NCI-H774 (cell line): ENCODE measurements around the gene LRRC51.
"Not testable (repeated sequence)": the region's sequence is repeated elsewhere in the genome, so short reads cannot be mapped to it uniquely, and the experiment has no call there.

Source experiments
- DNase-seq: peaks from one replicate; lab custom pipeline; 2025; lab: John Stamatoyannopoulos, UW

The LRRC51 gene

DNA sequence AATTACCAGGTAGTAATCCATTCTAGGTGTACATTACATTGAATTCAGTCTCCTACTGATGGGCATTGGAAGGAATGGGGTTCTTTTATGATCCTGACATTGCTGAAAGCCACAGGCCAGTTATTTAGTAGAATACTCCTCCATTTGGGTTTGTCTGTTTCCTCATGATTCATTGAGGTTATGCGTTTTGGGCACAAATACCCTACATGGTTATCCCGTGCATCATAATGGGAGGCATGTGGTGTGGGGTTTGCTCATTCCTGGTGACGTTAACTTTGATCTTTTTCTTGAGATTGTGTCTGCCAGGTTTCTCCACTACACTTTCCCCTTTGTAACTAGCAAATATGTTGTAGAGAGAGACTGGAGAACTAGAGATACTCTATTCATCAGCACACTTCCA is 60.4 kb downstream of the LRRC51 start:
- no peak for DNase-seq

DNA sequence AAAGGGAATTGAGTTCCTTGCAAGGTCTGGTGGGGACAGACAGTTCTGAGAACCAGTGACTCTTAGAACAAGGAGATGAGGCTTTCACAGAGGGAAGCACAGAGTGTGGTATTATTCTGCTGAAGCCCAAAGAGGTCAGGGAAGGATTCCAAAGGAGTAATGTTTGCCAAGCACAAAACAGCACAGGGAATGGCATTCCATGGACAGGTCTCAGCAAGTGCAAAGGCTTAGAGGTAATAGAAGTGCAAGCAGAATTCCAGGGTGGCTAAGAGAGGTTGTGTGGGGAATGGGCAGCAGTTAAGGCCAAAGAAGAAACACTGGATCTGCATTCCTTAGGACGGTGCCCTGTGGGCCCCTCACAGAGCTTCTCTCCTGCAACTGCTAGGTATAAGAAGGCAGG is 61.4 kb downstream of the LRRC51 start:
- not testable (repeated sequence) for DNase-seq

DNA sequence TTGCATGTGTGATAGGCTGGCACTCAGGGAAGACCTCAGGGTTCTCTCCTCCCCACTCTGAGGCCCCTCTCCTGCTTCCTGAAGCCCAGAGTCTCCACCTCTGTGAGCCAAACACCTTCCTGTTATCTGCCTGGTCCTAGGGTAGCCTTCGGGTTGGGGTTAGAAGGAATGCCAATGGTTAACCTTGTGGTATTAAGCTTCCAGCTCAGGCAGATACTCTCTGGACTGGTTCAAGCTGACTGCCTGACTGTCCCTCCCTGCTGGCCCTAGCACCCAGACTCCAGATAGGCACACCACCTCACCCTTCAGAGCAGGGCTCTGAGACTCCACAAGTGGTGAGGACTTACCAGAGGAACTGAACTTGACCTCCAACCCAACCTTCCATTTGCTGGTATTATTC is 61.9 kb downstream of the LRRC51 start:
- not testable (repeated sequence) for DNase-seq

DNA sequence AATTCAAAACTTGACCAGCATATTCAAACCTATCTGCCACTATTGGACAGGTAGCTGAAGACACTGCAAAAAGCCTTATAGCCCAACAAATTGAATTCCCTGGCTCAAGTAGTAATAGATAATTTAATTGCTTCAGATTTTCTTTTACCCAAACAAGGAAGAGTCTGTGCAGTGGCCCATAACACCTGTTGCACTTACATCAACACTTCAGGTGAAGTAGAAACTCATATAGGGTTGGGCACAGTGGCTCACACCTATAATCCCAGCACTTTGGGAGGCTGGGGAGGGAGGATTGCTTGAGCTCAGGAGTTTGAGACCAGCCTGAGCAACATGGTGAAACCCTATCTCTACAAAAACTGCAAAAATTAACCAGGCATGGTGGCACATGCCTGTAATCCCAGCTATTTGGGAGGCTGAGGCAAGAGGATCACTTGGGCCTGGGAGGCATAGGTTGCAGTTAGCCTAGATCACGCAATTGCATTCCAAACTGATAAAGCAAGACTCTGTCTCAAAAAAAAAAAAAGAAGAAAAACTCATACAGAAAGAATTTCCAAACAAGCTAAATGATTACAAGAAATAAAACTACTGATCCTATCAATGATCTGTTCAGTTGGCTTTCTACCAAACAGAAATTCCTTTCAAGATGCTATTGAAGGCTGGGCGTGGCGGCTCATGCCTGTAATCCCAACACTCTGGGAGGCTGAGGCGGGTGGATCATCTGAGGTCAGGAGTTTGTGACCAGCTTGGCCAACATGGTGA is 64.3 kb downstream of the LRRC51 start:
- no peak for DNase-seq
